OCI-LY3 (cell line): ENCODE results near the gene ASIP.
"Not testable (repeated sequence)": the region's sequence is repeated elsewhere in the genome, so short reads cannot be mapped to it uniquely, and the experiment has no call there.

Experiments
- H2AFZ ChIP-seq: fragments of 200-600, 300-600 bp; shearing (Covaris generic); 2 replicates; pipeline ENCODE4 v1.6.0; 2014; ENCODE audit warnings: antibody characterized with exemption, low read depth, low read length
- H3K27ac ChIP-seq: fragments of 200-600, 300-600 bp; sonication (generic); 2 replicates; pipeline ENCODE4 v1.5.1; 2014; ENCODE audit warnings: mild to moderate bottlenecking, low read length, moderate library complexity, mixed read lengths
- H3K27me3 ChIP-seq: fragments of 200-600, 300-600 bp; sonication (generic); 2 replicates; pipeline ENCODE4 v1.6.1; 2014; ENCODE audit warnings: low read depth, low read length, mixed read lengths
- H3K36me3 ChIP-seq: fragments of 200-600, 300-600 bp; sonication (generic); replicated peaks from 2 replicates; pipeline ENCODE3; 2014; ENCODE audit warnings: low read depth, low read length, mixed read lengths
- H3K4me1 ChIP-seq: fragments of 300-600, 200-600 bp; sonication (generic); 2 replicates; pipeline ENCODE4 v1.6.1; 2014; ENCODE audit warnings: low read length, mixed read lengths
- H3K4me2 ChIP-seq: fragments of 200-600, 300-600 bp; sonication (generic); 2 replicates; pipeline ENCODE4 v1.6.1; 2014; ENCODE audit warnings: low read length, mixed read lengths
- H3K4me3 ChIP-seq: fragments of 300-600, 200-600 bp; sonication (generic); 2 replicates; pipeline ENCODE4 v1.5.1; 2014; ENCODE audit warnings: antibody characterized with exemption, mild to moderate bottlenecking, low read length, moderate library complexity
- H3K79me2 ChIP-seq: fragments of 300-600, 200-600 bp; shearing (Covaris generic); 2 replicates; pipeline ENCODE4 v1.6.1; 2014; ENCODE audit warnings: mild to moderate bottlenecking, low read length, mixed read lengths
- H3K9ac ChIP-seq: fragments of 300-600, 200-600 bp; shearing (Covaris generic); 2 replicates; pipeline ENCODE4 v1.6.0; 2014; ENCODE audit warnings: mild to moderate bottlenecking, low read length, moderate library complexity
- H3K9me3 ChIP-seq: fragments of 200-600, 300-600 bp; shearing (Covaris generic); 2 replicates; pipeline ENCODE4 v1.6.1; 2014; ENCODE audit warnings: low read length, mixed read lengths; ENCODE audit not compliant: insufficient read depth
- H4K20me1 ChIP-seq: fragments of 200-600, 300-600 bp; sonication (generic); 2 replicates; pipeline ENCODE4 v1.6.1; 2016; ENCODE audit warnings: low read length, mixed read lengths; ENCODE audit not compliant: insufficient read depth
- CTCF ChIP-seq: fragments of 200-600, 300-600 bp; sonication (generic); IDR thresholded peaks from 2 replicates; pipeline ENCODE4 v1.5.1; 2014; ENCODE audit warnings: antibody characterized with exemption, low read length, low read depth
- EZH2phosphoT487 ChIP-seq: fragments of 200-600 bp; shearing (Covaris generic); IDR thresholded peaks from 2 replicates; pipeline ENCODE4 v1.6.1; 2018; ENCODE audit warnings: antibody characterized with exemption, mixed run types, low read depth

Gene ASIP

GRCh38 chr20:34254979-34255378 is 13.8 kb downstream of the ASIP start:
- TF ChIP-seq CTCF: no peak
- TF ChIP-seq EZH2phosphoT487: no peak
- no peak overlapping the region for H3K27ac ChIP-seq
- no peak overlapping the region for H3K9ac ChIP-seq

GRCh38 chr20:34256629-34257124 is 15.5 kb downstream of the ASIP start:
- Histone ChIP-seq H3K9ac (no peak overlapping the region), H3K4me3 (no peak overlapping the region), H3K79me2 (no peaks in the 10 kb centered on the region), H3K4me2 (no peak overlapping the region), H4K20me1 (no peaks in the 10 kb centered on the region), H3K27ac (no peak overlapping the region), H3K4me1 (peaks cover 1% of the 10 kb centered on the region; the same call in 1 of the 2 replicates), H3K27me3 (no peaks in the 10 kb centered on the region), H3K9me3 (no peaks in the 10 kb centered on the region), H2AFZ (no peak overlapping the region), H3K36me3 (no peaks in the 10 kb centered on the region)
- TF ChIP-seq EZH2phosphoT487 (no peak), CTCF (no peak)

More at GRCh38 chr20:34254979-34255378, 13.8 kb downstream of the ASIP start:
- Histone ChIP-seq H4K20me1 (no peaks in the 10 kb centered on the region), H3K4me3 (no peak overlapping the region), H3K4me1 (peaks cover 6% of the 10 kb centered on the region), H3K79me2 (no peaks in the 10 kb centered on the region), H3K9me3 (no peaks in the 10 kb centered on the region), H3K27me3 (no peaks in the 10 kb centered on the region), H3K36me3 (no peaks in the 10 kb centered on the region), H3K4me2 (no peak overlapping the region), H2AFZ (no peak overlapping the region)

- no peaks in the 10 kb centered on the region for H3K36me3 ChIP-seq
- no peak overlapping the region for H3K4me2 ChIP-seq
- no peaks in the 10 kb centered on the region for H4K20me1 ChIP-seq
- H3K9ac ChIP-seq: no peak overlapping the region
- no peak overlapping the region for H3K4me3 ChIP-seq
- H3K4me1 ChIP-seq: no peaks in the 10 kb centered on the region
- H3K79me2 ChIP-seq: no peaks in the 10 kb centered on the region
- no peak for TF ChIP-seq EZH2phosphoT487
- TF ChIP-seq CTCF: no peak
- no peak overlapping the region for H3K27ac ChIP-seq
- H3K9me3 ChIP-seq: no peaks in the 10 kb centered on the region
- H3K27me3 ChIP-seq: no peaks in the 10 kb centered on the region
- no peak overlapping the region for H2AFZ ChIP-seq
Measured at GRCh38 chr20:34260208-34260942, 19.2 kb downstream of the ASIP start.

DNA sequence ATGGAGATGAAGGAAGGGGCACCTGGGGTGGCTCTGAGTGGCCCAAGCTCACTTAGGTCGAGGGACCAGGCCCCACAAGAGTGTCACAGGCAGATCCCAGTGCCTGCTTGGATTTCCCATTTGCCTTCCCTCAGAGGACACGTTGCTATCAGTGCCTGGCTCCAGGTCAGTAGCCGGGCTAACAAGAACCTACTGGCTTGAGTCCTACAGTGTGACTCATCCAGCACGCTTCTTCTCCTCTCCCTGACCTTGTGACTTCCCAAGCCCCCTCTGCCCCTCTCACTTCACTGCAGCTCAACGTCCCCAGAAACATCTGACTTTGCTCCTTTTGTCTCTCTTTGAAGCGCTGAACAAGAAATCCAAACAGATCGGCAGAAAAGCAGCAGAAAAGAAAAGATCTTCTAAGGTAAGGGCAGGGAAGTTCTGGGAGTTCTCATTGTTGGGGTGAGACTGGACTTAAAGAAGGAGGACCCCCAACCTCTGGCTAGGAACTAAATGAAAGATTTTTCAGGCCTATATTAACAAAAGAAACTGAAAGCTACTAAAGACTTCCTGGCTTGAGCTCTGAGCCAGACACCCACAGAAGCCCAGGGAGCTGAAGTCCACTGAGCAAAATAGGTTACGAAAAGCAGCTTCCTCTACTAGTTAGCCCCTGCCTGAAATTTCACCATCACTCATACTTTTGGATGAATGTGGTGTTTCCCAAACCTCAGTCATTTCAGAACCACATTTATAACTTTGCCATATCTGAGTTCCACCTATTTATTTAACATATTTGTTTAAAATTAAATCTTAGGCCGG is 21.5 kb downstream of the ASIP start:
- no peaks in the 10 kb centered on the region for H3K27me3 ChIP-seq
- no peak overlapping the region for H2AFZ ChIP-seq

GRCh38 chr20:34263468-34263867 is 22.2 kb downstream of the ASIP start:
- H3K9ac ChIP-seq, H3K4me3 ChIP-seq, H3K27me3 ChIP-seq, H3K27ac ChIP-seq, H3K4me1 ChIP-seq, H3K4me2 ChIP-seq, H3K79me2 ChIP-seq, H4K20me1 ChIP-seq, H2AFZ ChIP-seq, H3K36me3 ChIP-seq, H3K9me3 ChIP-seq: not testable (repeated sequence)

More for the DNA sequence above, 21.5 kb downstream of the ASIP start:
- H3K79me2 ChIP-seq: no peaks in the 10 kb centered on the region
- no peak for TF ChIP-seq EZH2phosphoT487
- no peak for TF ChIP-seq CTCF
- H3K4me2 ChIP-seq: no peak overlapping the region
- H3K9me3 ChIP-seq: no peaks in the 10 kb centered on the region
- H3K36me3 ChIP-seq: no peaks in the 10 kb centered on the region
- no peaks in the 10 kb centered on the region for H4K20me1 ChIP-seq
- no peak overlapping the region for H3K9ac ChIP-seq
- no peaks in the 10 kb centered on the region for H3K4me1 ChIP-seq
- no peak overlapping the region for H3K4me3 ChIP-seq
- no peak overlapping the region for H3K27ac ChIP-seq
